ENCODE measurements around the gene NUP210L.

The NUP210L gene

GRCh38 chr1:153963030-153963849 is 191.6 kb downstream of the NUP210L start, which contains the start of gene SLC39A1:
TSS of gene SLC39A1 (minus strand) at chr1:153963537. CDS start at chr1:153962715, 822 bp downstream.
- DNase-seq: peak; percentile 96

- DNase-seq: peak; percentile 69
These were observed 192.5 kb downstream of the NUP210L start for GRCh38 chr1:153962088-153963029.

GRCh38 chr1:153961421-153961820 is 193.5 kb downstream of the NUP210L start:
- no peak for DNase-seq

- DNase-seq: no peak
These were observed 194.7 kb downstream of the NUP210L start for GRCh38 chr1:153960206-153960605.

- no peak for DNase-seq
These were observed 195.4 kb downstream of the NUP210L start for GRCh38 chr1:153959454-153959853.

- no peak for DNase-seq
These were observed 196.0 kb downstream of the NUP210L start for GRCh38 chr1:153958961-153959260.

- DNase-seq: peak; percentile 99
These were observed 196.5 kb downstream of the NUP210L start, which contains the start of gene CRTC2 for GRCh38 chr1:153958111-153958960. TSS of gene CRTC2 (minus strand) at chr1:153958612. CDS start at chr1:153958497, 115 bp downstream.

- no peak for DNase-seq
These were observed 197.1 kb downstream of the NUP210L start for GRCh38 chr1:153957744-153958110.

GRCh38 chr1:153956997-153957715 is 197.7 kb downstream of the NUP210L start:
- no peak for DNase-seq

GRCh38 chr1:153954826-153955225 is 200.0 kb downstream of the NUP210L start:
- no peak for DNase-seq

GRCh38 chr1:153953859-153954365 is 201.0 kb downstream of the NUP210L start:
- no peak for DNase-seq

- DNase-seq: no peak
These were observed 203.1 kb downstream of the NUP210L start for GRCh38 chr1:153951801-153952200.

- no peak for DNase-seq
These were observed 203.7 kb downstream of the NUP210L start for GRCh38 chr1:153951183-153951582.

- DNase-seq: peak; percentile 77
These were observed 208.1 kb downstream of the NUP210L start, which contains the start of gene DENND4B for GRCh38 chr1:153946622-153947241. TSS of gene DENND4B (minus strand) at chr1:153946718. CDS start at chr1:153944374, 2,344 bp downstream.

GRCh38 chr1:153945795-153946621 is 208.9 kb downstream of the NUP210L start:
- DNase-seq: peak; percentile 58

- DNase-seq: peak; percentile 29
These were observed 209.6 kb downstream of the NUP210L start for GRCh38 chr1:153945131-153945794.

- no peak for DNase-seq
These were observed 210.1 kb downstream of the NUP210L start for GRCh38 chr1:153944827-153945117.

- no peak for DNase-seq
These were observed 210.7 kb downstream of the NUP210L start for GRCh38 chr1:153944005-153944826.
